ENCODE measurements around the gene AGPAT3. TPM values are rescaled to one million over a fixed set of nuclear protein-coding genes. Genes with fewer than 3 reads are reported as not detected.

The AGPAT3 gene
- polyA plus RNA-seq, 2 of the 4 experiments (the other 2 are of a cell fraction), result 18.2 to 20.3 TPM

GRCh38 chr21:43983860-43984420 lies 118.9 kb downstream of the AGPAT3 start:
- DNase-seq (ENCODE audit: low read depth in 1 of 2, low spot score in 1 of 2) (no peak), ATAC-seq (no peak), FAIRE-seq (no peak)
- no peak overlapping the region for H3K4me3 ChIP-seq
- no peak overlapping the region for H3K4me2 ChIP-seq
- CTCF ChIA-PET, result interaction anchor here (0.8 to 1.3 kb wide), 3 partner anchors 9 to 79 kb away, joined by 3 to 5 read pairs (median 4); no protein-coding TSS in a partner anchor
- no peaks in the 10 kb centered on the region for H3K9me3 ChIP-seq
- TF ChIP-seq FOXS1 (CRISPR knock-in tag; IDR thresholded peaks at IDR 0.05) (no peak), BHLHE40 (IDR thresholded peaks at IDR 0.05; ENCODE audit: low read depth, low read length) (no peak), RAD21 (conservative IDR thresholded peaks at IDR 0.05 in 1 of 2, IDR thresholded peaks at IDR 0.05 in 1 of 2) (no peak), CEBPB (IDR thresholded peaks at IDR 0.05) (no peak), CHD4 (IDR thresholded peaks at IDR 0.05; ENCODE audit: borderline replicate concordance) (no peak)
- 89% methylated on average over 25 of the region's 25 CpGs for WGBS (ENCODE audit: missing lambda C conversion rate)
- H3K4me1 ChIP-seq, result no peaks in the 10 kb centered on the region
- no peak overlapping the region for H3K27ac ChIP-seq
- POLR2A ChIA-PET, result no interaction called here

- Histone ChIP-seq H3K27ac (no peak overlapping the region), H3K9me3 (no peaks in the 10 kb centered on the region), H3K4me1 (no peaks in the 10 kb centered on the region), H3K4me2 (no peak overlapping the region), H3K4me3 (no peak overlapping the region)
- POLR2A ChIA-PET, result no interaction called here
- ATAC-seq (no peak), DNase-seq (ENCODE audit: low read depth in 1 of 2, low spot score in 1 of 2) (no peak), FAIRE-seq (no peak)
- 90% methylated on average over 20 of the region's 31 CpGs for WGBS (ENCODE audit: missing lambda C conversion rate)
- no peak for TF ChIP-seq HES2 (IDR thresholded peaks at IDR 0.05)
- CTCF ChIA-PET, result interaction anchor here (0.8 to 1.3 kb wide), 3 partner anchors 10 to 80 kb away, joined by 3 to 5 read pairs (median 4); no protein-coding TSS in a partner anchor
These were observed 120.1 kb downstream of the AGPAT3 start for GRCh38 chr21:43984905-43985689.

- no peak for DNase-seq (ENCODE audit: low read depth in 1 of 2, low spot score in 1 of 2)
- FAIRE-seq, result no peak
- 95% methylated on average over 10 of the region's 22 CpGs for WGBS (ENCODE audit: missing lambda C conversion rate)
- no peak for ATAC-seq
- H3K4me1 ChIP-seq, result no peaks in the 10 kb centered on the region
- H3K4me2 ChIP-seq, result no peak overlapping the region
- no peak overlapping the region for H3K4me3 ChIP-seq
- H3K27ac ChIP-seq, result no peak overlapping the region
- ChIA-PET CTCF (no interaction called here), POLR2A (no interaction called here)
- TF ChIP-seq NPAS2 (CRISPR knock-in tag; IDR thresholded peaks at IDR 0.05; ENCODE audit: borderline replicate concordance) (no peak), HOXB13 (CRISPR knock-in tag; IDR thresholded peaks at IDR 0.05; ENCODE audit: low read depth) (no peak), BHLHE40 (IDR thresholded peaks at IDR 0.05; ENCODE audit: low read depth, low read length) (no peak), HOXB5 (CRISPR knock-in tag; IDR thresholded peaks at IDR 0.05) (no peak), TFCP2L1 (CRISPR knock-in tag; IDR thresholded peaks at IDR 0.05) (no peak), REST (IDR thresholded peaks at IDR 0.05) (no peak), MAFK (IDR thresholded peaks at IDR 0.05; ENCODE audit: partially characterized antibody) (no peak), FOSB (CRISPR knock-in tag; IDR thresholded peaks at IDR 0.05) (no peak), CTCF (IDR thresholded peaks at IDR 0.05) (no peak), POLR2AphosphoS2 (conservative IDR thresholded peaks at IDR 0.05; ENCODE audit: low read length) (no peak), TP53 (CRISPR knock-in tag; IDR thresholded peaks at IDR 0.05) (no peak), CEBPB (IDR thresholded peaks at IDR 0.05) (no peak), RNF2 (IDR thresholded peaks at IDR 0.05; ENCODE audit: borderline replicate concordance, low read depth) (no peak), EHMT2 (IDR thresholded peaks at IDR 0.05; ENCODE audit: low read depth) (no peak), HMGXB4 (CRISPR knock-in tag; IDR thresholded peaks at IDR 0.05; ENCODE audit: borderline replicate concordance) (no peak), NR3C1 (IDR thresholded peaks at IDR 0.05) (no peak), MAZ (IDR thresholded peaks at IDR 0.05; ENCODE audit: borderline replicate concordance, low read depth, low read length) (no peak), MAX (IDR thresholded peaks at IDR 0.05) (no peak), CBX2 (IDR thresholded peaks at IDR 0.05; ENCODE audit: borderline replicate concordance, low read depth) (no peak), JUN (IDR thresholded peaks at IDR 0.05) (no peak)
- H3K9me3 ChIP-seq, result no peaks in the 10 kb centered on the region
These were observed 120.7 kb downstream of the AGPAT3 start for GRCh38 chr21:43985690-43986251.
